NB4 (cell line): ENCODE measurements around the gene SLIT1.

Experiments
- CTCF ChIP-seq: IDR thresholded peaks from one replicate; pipeline ENCODE4 v1.5.1; 2012; ENCODE audit warnings: low read depth, low read length
- MAX ChIP-seq: IDR thresholded peaks from 2 replicates; pipeline ENCODE4 v1.6.1; 2011; ENCODE audit warnings: low read depth, low read length
- MYC ChIP-seq: IDR thresholded peaks from 2 replicates; pipeline ENCODE4 v1.6.1; 2011; ENCODE audit warnings: low read depth, low read length
- POLR2A ChIP-seq: IDR thresholded peaks from 2 replicates; pipeline ENCODE4 v1.6.1; 2011; ENCODE audit warnings: mild to moderate bottlenecking; ENCODE audit not compliant: insufficient read length; ENCODE audit errors: extremely low read depth

GRCh38 chr10:97006364-97006763 lies 179.4 kb downstream of the SLIT1 start:
- TF ChIP-seq CTCF (no peak), POLR2A (no peak), MYC (no peak), MAX (no peak)
